ENCODE measurements around the gene GALNT14. TPM values are rescaled to one million over a fixed set of nuclear protein-coding genes. Genes with fewer than 3 reads are reported as not detected.

Gene GALNT14
- total RNA-seq, 2 experiments from 2014 or later: 1.1 to 1.2 TPM

GRCh38 chr2:31066086-31066485 lies 72.2 kb downstream of the GALNT14 start:
- ChIA-PET POLR2A (no interaction called here), CTCF (no interaction called here)

GRCh38 chr2:31065356-31065755 lies 72.9 kb downstream of the GALNT14 start:
- ChIA-PET POLR2A (no interaction called here), CTCF (no interaction called here)

- ChIA-PET CTCF (no interaction called here), POLR2A (no interaction called here)
Measured at GRCh38 chr2:31060397-31060796, 77.8 kb downstream of the GALNT14 start.

DNA sequence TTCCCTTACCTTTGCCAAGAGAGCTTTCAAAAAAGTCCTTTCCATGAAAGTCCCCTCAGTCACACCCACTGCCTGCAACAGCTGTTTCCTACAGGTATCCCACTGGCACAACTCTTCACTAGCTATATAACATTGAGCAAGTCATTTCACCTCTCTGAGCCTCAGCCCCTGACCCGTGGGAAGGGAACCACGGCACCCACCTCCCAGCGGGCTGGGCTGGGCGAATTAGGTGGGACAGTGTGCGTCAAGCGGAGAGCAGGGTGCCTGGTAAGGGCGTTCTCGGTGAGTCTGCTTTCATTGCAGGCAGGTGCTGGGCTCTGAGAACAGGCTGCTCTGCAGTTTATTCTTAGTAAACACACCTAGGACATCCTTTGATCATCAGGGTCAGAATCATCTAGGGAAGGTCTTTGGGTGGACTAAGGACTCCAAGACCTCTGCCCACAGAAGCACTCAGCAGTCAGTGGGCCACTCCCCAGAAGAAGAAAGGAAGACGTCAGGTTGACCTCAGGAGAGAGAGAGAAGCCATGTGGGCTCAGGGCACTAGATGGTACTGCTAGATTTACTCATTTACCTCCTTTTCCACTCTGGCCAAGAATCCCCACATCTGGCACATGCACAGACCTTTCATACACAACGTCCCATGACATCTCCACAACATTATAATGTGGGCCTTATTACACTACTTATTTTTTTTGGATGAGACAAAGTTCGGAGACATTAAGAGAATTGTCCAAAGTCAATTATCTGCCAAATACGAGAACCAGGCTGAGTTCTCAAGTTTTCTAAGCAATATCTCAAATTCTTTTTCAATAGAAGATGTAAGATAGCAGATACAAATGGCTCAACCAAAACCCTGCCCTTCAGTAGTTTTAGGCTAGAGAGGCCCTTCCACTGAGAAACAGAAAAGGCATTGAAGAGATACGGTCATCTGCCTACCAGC lies 79.9 kb downstream of the GALNT14 start:
- ChIA-PET POLR2A (no interaction called here), CTCF (no interaction called here)

GRCh38 chr2:31057691-31058090 lies 80.5 kb downstream of the GALNT14 start:
- ChIA-PET POLR2A (no interaction called here), CTCF (no interaction called here)

GRCh38 chr2:31055938-31056337 lies 82.3 kb downstream of the GALNT14 start:
- POLR2A ChIA-PET: no interaction called here
- CTCF ChIA-PET: no interaction called here

DNA sequence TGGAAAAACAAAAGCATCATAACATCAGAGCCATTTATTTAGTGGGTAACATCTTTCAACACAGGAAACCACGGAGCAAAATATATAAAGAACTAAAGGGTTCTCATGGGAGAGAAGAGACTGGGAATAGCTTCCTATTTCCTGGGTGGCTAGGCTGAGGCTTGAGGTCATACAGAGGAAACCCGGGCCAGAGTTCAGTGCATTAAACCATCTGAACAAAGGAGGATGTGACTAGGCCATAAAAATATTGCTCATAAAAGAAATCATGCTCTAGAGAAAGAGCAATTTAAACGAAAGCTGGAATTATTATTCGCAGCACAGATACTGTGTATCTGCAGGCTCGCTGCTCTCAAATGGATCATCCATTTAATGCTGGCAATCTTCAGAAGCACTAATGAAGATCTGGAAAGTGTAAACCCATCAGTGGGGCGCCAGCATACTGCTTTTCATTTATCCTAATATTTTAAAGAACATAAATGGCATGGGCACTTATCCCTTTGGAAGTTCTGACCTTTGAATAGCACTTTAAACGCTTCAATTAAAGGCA lies 83.3 kb downstream of the GALNT14 start:
- CTCF ChIA-PET: no interaction called here
- POLR2A ChIA-PET: no interaction called here

GRCh38 chr2:31053929-31054782 lies 84.1 kb downstream of the GALNT14 start:
- POLR2A ChIA-PET: no interaction called here
- CTCF ChIA-PET: no interaction called here

- CTCF ChIA-PET: no interaction called here
- POLR2A ChIA-PET: no interaction called here
Measured at GRCh38 chr2:31052284-31052683, 86.0 kb downstream of the GALNT14 start.

- ChIA-PET CTCF (no interaction called here), POLR2A (no interaction called here)
Measured at GRCh38 chr2:31051258-31052140, 86.7 kb downstream of the GALNT14 start.

DNA sequence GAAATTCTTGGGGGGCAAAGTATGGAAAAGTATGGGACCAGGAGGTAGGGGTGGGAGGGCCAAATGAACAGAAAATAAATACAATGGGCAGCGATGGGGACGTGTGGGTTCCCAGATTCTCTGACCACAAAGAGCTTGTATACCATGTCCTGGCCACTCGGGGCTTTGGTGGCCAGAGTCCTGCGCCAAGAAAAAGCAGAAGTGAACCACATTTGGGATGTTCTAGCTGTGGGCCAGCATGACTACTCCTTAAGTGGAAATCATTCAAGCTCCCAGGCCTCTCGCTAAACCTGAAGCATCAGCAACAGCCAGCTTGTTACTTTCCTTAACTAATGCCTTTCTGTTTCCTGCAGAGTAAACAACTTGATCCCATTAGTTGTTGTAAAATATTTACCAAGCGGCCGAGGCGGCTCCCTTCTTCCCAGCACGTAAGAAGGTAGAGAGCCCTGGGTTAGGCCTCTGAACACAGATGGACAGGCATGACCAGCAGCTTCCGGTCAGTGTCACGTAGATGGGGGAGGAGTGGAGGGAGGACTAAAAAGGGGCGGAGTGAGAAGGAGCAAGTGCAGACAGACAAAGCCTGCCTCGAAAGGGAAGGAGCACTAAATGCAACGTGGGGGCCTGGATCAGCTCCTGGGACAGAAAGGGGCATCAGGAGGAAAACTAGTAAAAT lies 88.2 kb downstream of the GALNT14 start:
- ChIA-PET CTCF (no interaction called here), POLR2A (no interaction called here)

DNA sequence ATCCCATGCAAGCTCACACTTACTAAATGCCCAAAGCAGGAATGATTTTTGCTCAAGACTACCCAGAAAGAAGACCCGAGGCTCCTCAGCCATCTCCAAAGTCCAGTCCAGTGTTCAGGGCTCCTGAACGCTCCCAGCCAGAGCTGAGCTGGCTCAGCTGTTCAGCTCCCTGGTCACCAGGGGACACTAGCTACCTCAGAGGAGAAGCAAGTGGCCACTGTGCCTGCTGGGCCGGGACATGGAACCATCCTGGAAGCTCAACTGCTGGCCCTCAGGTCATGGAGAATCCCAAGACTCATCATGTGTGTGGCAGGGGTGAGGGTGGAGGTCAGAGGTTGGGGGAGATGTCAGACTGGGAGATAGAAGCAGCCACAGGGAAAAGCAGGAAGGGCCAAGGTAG lies 89.0 kb downstream of the GALNT14 start:
- ChIA-PET CTCF (no interaction called here), POLR2A (no interaction called here)

GRCh38 chr2:31047599-31047998 lies 90.6 kb downstream of the GALNT14 start:
- POLR2A ChIA-PET: no interaction called here
- CTCF ChIA-PET: no interaction called here

- ChIA-PET POLR2A (no interaction called here), CTCF (no interaction called here)
Measured at GRCh38 chr2:31038385-31038784, 99.9 kb downstream of the GALNT14 start.

GRCh38 chr2:31037058-31037457 lies 101.2 kb downstream of the GALNT14 start:
- ChIA-PET POLR2A (no interaction called here), CTCF (no interaction called here)

DNA sequence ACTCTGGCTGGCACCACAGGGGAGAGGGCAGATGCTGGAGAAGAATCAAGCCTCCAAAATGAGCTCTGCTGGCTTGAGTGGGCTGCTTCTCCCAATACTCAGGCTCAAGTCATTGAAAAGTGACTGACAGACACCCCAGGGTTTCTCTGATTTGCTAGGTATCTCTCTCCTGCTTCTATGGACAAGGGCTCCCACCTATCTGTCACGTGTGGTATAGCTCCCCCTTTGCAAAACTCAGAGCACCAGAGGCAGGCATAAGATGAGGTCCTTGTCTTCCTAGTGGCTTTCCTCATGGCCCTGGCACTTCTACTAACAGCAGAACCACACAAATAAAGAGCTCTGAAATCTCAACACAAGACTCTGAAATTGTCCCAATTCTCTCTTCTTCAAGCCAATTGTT lies 105.2 kb downstream of the GALNT14 start:
- POLR2A ChIA-PET: no interaction called here

GRCh38 chr2:31032475-31032874 lies 105.8 kb downstream of the GALNT14 start:
- CTCF ChIA-PET: interaction anchor here (0.6 kb wide), 1 partner anchor 318 kb away, joined by 5 read pairs; no protein-coding TSS in a partner anchor

More for the DNA sequence above, 105.2 kb downstream of the GALNT14 start:
- CTCF ChIA-PET: no interaction called here

DNA sequence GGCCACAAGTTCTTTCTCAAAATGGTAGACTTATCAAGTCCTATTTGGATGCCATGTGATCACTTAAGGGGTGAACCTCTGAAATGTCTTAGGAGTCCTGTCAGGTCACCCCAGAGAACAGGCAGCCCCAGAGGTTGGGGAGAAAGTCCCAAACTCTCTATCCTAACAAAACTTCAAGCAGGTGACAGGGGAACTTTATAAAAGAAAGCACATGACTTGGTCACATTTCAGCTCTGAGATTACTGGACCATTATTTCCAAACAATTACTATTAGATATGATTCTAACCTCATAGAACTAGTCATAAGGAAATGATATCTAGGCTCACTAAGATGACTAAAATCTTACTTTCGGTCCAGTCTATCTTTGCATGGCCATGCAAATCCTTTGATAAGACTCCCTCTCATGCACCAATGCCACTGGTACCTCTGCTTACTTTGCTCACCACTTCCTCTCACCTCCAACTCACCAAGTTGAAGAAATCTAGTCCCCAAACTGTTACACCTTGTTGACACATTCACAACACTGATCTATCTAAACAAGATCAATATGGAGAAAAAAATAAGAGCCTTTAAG lies 107.0 kb downstream of the GALNT14 start:
- POLR2A ChIA-PET: no interaction called here
- CTCF ChIA-PET: no interaction called here

More at GRCh38 chr2:31032475-31032874, 105.8 kb downstream of the GALNT14 start:
- POLR2A ChIA-PET: no interaction called here

GRCh38 chr2:31028417-31028816 lies 109.8 kb downstream of the GALNT14 start:
- CTCF ChIA-PET: no interaction called here
- POLR2A ChIA-PET: no interaction called here

Measured in activated CD8-positive, alpha-beta memory T cell treated with anti-CD3 and anti-CD28 coated beads for 36 hours (primary cell).